Neural progenitor cell (in vitro differentiated cells): Measurements from ENCODE around the gene VMO1. TPM values are rescaled to one million over a fixed set of nuclear protein-coding genes. Genes with fewer than 3 reads are reported as not detected.

Experiments
- DNase-seq: peaks from one replicate; pipeline ENCODE4 v3.0.0-alpha.2; 2016; ENCODE audit warnings: low spot score
- H2AFZ ChIP-seq: fragments of 200-600 bp; sonication (generic); replicated peaks from 2 replicates; pipeline ENCODE4 v1.6.1; 2016; ENCODE audit warnings: antibody characterized with exemption
- H3F3A ChIP-seq: fragments of 200-600 bp; sonication (generic); 2 replicates; pipeline ENCODE4 v1.6.1; 2016; ENCODE audit warnings: antibody characterized with exemption, low read depth
- H3K27ac ChIP-seq: fragments of 200-600 bp; sonication (generic); 2 replicates; pipeline ENCODE4 v1.5.1; 2016; ENCODE audit warnings: mild to moderate bottlenecking
- H3K27me3 ChIP-seq: fragments of 200-600 bp; sonication (generic); 2 replicates; pipeline ENCODE4 v1.6.1; 2016; ENCODE audit warnings: mild to moderate bottlenecking, moderate library complexity
- H3K36me3 ChIP-seq: fragments of 200-600 bp; sonication (generic); 2 replicates; pipeline ENCODE4 v1.5.1; 2016
- H3K4me1 ChIP-seq: fragments of 200-600 bp; sonication (generic); 2 replicates; pipeline ENCODE4 v1.6.1; 2016; ENCODE audit warnings: mixed run types
- H3K4me2 ChIP-seq: fragments of 200-600 bp; sonication (generic); 2 replicates; pipeline ENCODE4 v1.6.1; 2016
- H3K4me3 ChIP-seq: fragments of 200-600 bp; sonication (generic); 2 replicates; pipeline ENCODE4 v1.5.1; 2016
- H3K79me2 ChIP-seq: fragments of 200-600 bp; sonication (generic); 2 replicates; pipeline ENCODE4 v1.6.1; 2016; ENCODE audit warnings: low read depth
- H3K9ac ChIP-seq: fragments of 200-600 bp; sonication (generic); 2 replicates; pipeline ENCODE4 v1.6.1; 2016
- H3K9me3 ChIP-seq: fragments of 200-600 bp; sonication (generic); 2 replicates; pipeline ENCODE4 v1.5.1; 2016; ENCODE audit warnings: low read depth
- H4K20me1 ChIP-seq: fragments of 200-600 bp; sonication (generic); 2 replicates; pipeline ENCODE4 v1.6.1; 2016; ENCODE audit warnings: low read depth
- H3K27ac Mint-ChIP-seq: 3 replicates; pipeline ENCODE4 v1.8.0; 2021; ENCODE audit warnings: mixed read lengths
- H3K27me3 Mint-ChIP-seq: 2 replicates; pipeline ENCODE4 v1.8.0; 2022; ENCODE audit warnings: low read depth, mild to moderate bottlenecking, inconsistent platforms, moderate library complexity, mixed read lengths; ENCODE audit not compliant: insufficient read depth
- H3K36me3 Mint-ChIP-seq: 3 replicates; pipeline ENCODE4 v1.8.0; 2021; ENCODE audit warnings: mixed read lengths
- H3K4me1 Mint-ChIP-seq: 3 replicates; pipeline ENCODE4 v1.8.0; 2021; ENCODE audit warnings: mixed read lengths
- H3K4me3 Mint-ChIP-seq: 3 replicates; pipeline ENCODE4 v1.8.0; 2021; ENCODE audit warnings: mild to moderate bottlenecking, moderate library complexity, mixed read lengths
- H3K9me3 Mint-ChIP-seq: 3 replicates; pipeline ENCODE4 v1.8.0; 2020; ENCODE audit warnings: mixed read lengths
- EZH2 ChIP-seq: fragments of 200-600 bp; sonication (generic); IDR thresholded peaks from 2 replicates; pipeline ENCODE4 v1.6.1; 2017; ENCODE audit warnings: antibody characterized with exemption, mild to moderate bottlenecking, moderate library complexity
- EZH2phosphoT487 ChIP-seq: fragments of 200-600 bp; sonication (generic); IDR thresholded peaks from 2 replicates; pipeline ENCODE4 v1.6.1; 2017; ENCODE audit warnings: antibody characterized with exemption
- total RNA-seq: library from RNA; depleted of rRNA; stranded (reverse); fragments of >200 nt; gene quantifications from 2 replicates; pipeline ENCODE4 v1.2.3, GENCODE V29; 2015; ENCODE audit warnings: low replicate concordance
- TF ChIP-seq, protein P1 (sequence below): fragments of 200-600 bp; sonication (generic); IDR thresholded peaks from 2 replicates; pipeline ENCODE4 v1.5.1; 2017; ENCODE audit warnings: antibody characterized with exemption, mild to moderate bottlenecking

VMO1 gene
- total RNA-seq, 1 donor from 2014 or later: not detected

GRCh38 chr17:4815043-4815675 lies 29.0 kb upstream of the VMO1 start:
- Histone ChIP-seq H3K4me1 (no peaks in the 10 kb centered on the region), H3F3A (no peaks in the 10 kb centered on the region), H3K9ac (no peak overlapping the region), H3K36me3 (no peaks in the 10 kb centered on the region), H3K4me3 (no peak overlapping the region), H3K4me2 (no peak overlapping the region), H3K27me3 (no peaks in the 10 kb centered on the region), H3K27ac (no peak overlapping the region), H3K79me2 (no peaks in the 10 kb centered on the region), H3K9me3 (no peaks in the 10 kb centered on the region), H4K20me1 (no peaks in the 10 kb centered on the region), H2AFZ (no peak overlapping the region)
- Mint-ChIP-seq H3K36me3 (peaks cover 15% of the 10 kb centered on the region), H3K4me3 (no peak overlapping the region), H3K27ac (no peak overlapping the region), H3K4me1 (peaks cover 3% of the 10 kb centered on the region), H3K27me3 (peaks cover 3% of the 10 kb centered on the region), H3K9me3 (peaks cover 2% of the 10 kb centered on the region)
- DNase-seq: no peak
- TF ChIP-seq, protein P1, sequence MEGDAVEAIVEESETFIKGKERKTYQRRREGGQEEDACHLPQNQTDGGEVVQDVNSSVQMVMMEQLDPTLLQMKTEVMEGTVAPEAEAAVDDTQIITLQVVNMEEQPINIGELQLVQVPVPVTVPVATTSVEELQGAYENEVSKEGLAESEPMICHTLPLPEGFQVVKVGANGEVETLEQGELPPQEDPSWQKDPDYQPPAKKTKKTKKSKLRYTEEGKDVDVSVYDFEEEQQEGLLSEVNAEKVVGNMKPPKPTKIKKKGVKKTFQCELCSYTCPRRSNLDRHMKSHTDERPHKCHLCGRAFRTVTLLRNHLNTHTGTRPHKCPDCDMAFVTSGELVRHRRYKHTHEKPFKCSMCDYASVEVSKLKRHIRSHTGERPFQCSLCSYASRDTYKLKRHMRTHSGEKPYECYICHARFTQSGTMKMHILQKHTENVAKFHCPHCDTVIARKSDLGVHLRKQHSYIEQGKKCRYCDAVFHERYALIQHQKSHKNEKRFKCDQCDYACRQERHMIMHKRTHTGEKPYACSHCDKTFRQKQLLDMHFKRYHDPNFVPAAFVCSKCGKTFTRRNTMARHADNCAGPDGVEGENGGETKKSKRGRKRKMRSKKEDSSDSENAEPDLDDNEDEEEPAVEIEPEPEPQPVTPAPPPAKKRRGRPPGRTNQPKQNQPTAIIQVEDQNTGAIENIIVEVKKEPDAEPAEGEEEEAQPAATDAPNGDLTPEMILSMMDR: peak; percentile 24
- TF ChIP-seq EZH2: no peak

DNA sequence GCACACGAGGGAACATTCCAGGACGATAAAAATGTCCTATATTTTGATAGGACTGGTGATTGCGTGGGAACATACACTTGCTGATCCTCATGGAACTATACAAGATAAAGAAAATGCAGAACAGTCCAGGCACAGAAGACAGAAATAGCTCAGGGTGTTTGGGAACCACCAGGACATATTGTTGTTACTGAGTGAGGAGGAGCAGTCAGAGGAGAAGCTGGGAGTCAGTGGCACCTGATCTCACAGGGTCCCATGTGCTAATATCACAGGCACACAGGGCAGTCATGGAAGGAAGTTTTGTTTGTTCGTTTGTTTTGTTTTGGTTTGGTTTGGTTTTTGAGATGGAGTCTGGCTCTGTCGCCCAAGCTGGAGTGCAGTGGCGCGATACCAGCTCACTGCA lies 26.5 kb upstream of the VMO1 start:
- Histone ChIP-seq H3K4me3 (no peak overlapping the region), H3K4me2 (no peak overlapping the region), H3K27me3 (no peaks in the 10 kb centered on the region), H3K36me3 (no peaks in the 10 kb centered on the region), H3K79me2 (no peaks in the 10 kb centered on the region), H4K20me1 (no peaks in the 10 kb centered on the region), H2AFZ (no peak overlapping the region), H3F3A (peaks cover 3% of the 10 kb centered on the region), H3K9me3 (no peaks in the 10 kb centered on the region), H3K27ac (no peak overlapping the region), H3K9ac (no peak overlapping the region), H3K4me1 (peaks cover 4% of the 10 kb centered on the region)
- Mint-ChIP-seq H3K9me3 (peaks cover 2% of the 10 kb centered on the region), H3K27me3 (peaks cover 7% of the 10 kb centered on the region), H3K36me3 (peaks cover 21% of the 10 kb centered on the region), H3K27ac (no peak overlapping the region), H3K4me1 (peaks cover 11% of the 10 kb centered on the region), H3K4me3 (no peak overlapping the region)
- no peak for DNase-seq
- TF ChIP-seq EZH2phosphoT487: no peak

DNA sequence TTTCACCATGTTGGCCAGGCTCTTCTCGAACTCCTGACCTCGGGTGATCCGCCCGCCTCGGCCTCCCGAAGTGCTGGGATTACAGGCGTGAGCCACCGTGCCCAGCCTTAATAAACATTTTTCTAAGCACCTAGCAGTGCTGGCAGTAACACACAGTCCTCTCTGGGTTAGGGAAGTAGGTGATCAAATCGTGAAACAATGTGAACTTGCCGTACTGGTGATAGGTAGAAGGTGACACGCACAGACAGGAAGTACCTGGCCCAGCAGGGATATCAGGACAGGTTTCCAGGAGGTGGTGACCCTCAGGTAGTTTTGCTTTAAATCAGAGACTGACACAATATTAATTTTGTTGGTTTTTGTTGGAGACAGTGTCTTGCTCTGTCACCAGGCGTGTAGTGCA lies 25.3 kb upstream of the VMO1 start:
- Mint-ChIP-seq H3K4me3 (no peak overlapping the region), H3K27me3 (peaks cover 4% of the 10 kb centered on the region), H3K36me3 (peaks cover 18% of the 10 kb centered on the region), H3K9me3 (peaks cover 2% of the 10 kb centered on the region), H3K27ac (no peak overlapping the region), H3K4me1 (peaks cover 13% of the 10 kb centered on the region)
- peaks cover under 1% of the 10 kb centered on the region for H3K27me3 ChIP-seq
- H2AFZ ChIP-seq: no peak overlapping the region
- H4K20me1 ChIP-seq: no peaks in the 10 kb centered on the region
- H3K4me2 ChIP-seq: no peak overlapping the region
- H3K9ac ChIP-seq: no peak overlapping the region
- peaks cover 5% of the 10 kb centered on the region for H3K4me1 ChIP-seq
- no peak overlapping the region for H3K4me3 ChIP-seq
- no peak for DNase-seq
- peaks cover 4% of the 10 kb centered on the region for H3F3A ChIP-seq
- TF ChIP-seq EZH2phosphoT487: no peak
- TF ChIP-seq, protein P1: no peak
- no peak for TF ChIP-seq EZH2
- H3K9me3 ChIP-seq: no peaks in the 10 kb centered on the region
- no peak overlapping the region for H3K27ac ChIP-seq
- no peaks in the 10 kb centered on the region for H3K36me3 ChIP-seq
- H3K79me2 ChIP-seq: no peaks in the 10 kb centered on the region

DNA sequence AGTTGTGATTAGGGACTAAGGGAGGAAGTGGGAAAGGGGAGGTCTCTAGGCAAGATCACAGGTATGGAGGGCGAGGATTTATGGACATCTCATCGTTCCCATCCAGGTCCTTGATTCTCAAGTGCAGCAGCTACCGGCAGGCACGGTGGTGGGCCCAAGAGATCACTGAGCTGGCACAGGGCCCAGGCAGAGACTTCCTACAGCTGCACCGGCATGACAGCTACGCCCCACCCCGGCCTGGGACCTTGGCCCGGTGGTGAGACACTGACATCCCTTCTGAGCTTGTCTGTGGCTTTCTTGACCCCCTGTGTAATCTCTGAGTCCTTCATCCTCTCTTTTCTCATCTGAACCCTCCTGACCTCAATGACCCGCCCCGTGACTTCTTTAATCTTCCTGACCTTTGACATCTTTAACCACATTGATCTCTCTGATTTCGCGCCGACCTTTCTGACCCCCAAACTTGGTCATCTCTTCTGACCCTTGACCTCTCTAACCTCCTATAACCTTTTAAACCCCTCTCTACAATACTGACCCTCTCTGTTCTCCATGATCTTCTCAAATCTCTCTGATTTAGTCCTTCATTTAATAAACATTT lies 24.6 kb upstream of the VMO1 start:
- Histone ChIP-seq H3F3A (peaks cover 11% of the 10 kb centered on the region), H2AFZ (no peak overlapping the region), H3K27me3 (peaks cover 6% of the 10 kb centered on the region), H3K9ac (no peak overlapping the region), H3K36me3 (no peaks in the 10 kb centered on the region), H3K27ac (no peak overlapping the region), H3K4me1 (peaks cover 10% of the 10 kb centered on the region), H3K4me2 (no peak overlapping the region), H4K20me1 (no peaks in the 10 kb centered on the region), H3K79me2 (no peaks in the 10 kb centered on the region), H3K4me3 (no peak overlapping the region), H3K9me3 (no peaks in the 10 kb centered on the region)
- H3K4me1 Mint-ChIP-seq: peaks cover 18% of the 10 kb centered on the region
- H3K36me3 Mint-ChIP-seq: peaks cover 18% of the 10 kb centered on the region
- TF ChIP-seq EZH2: no peak
- TF ChIP-seq, protein P1: no peak
- no peak for TF ChIP-seq EZH2phosphoT487
- H3K27ac Mint-ChIP-seq: no peak overlapping the region
- H3K27me3 Mint-ChIP-seq: peaks cover 4% of the 10 kb centered on the region
- DNase-seq: peak; percentile 13
- H3K4me3 Mint-ChIP-seq: no peak overlapping the region
- H3K9me3 Mint-ChIP-seq: no peaks in the 10 kb centered on the region
